K562 (cell line): Measurements from ENCODE around the gene NELFE. TPM values are rescaled to one million over a fixed set of nuclear protein-coding genes. Genes with fewer than 3 reads are reported as not detected.
A peak's percentile ranks its signal among the peaks of the same experiment; 100 is the strongest.

Source experiments
- E2F6 ChIP-seq, 2 experiments: IDR thresholded peaks; 2 replicates each; pipeline ENCODE4 v1.6.1; 2011; ENCODE audit warnings: borderline replicate concordance in 1 of 2, control low read depth in 1 of 2, low read depth in 1 of 2, low read length in 1 of 2, mild to moderate bottlenecking in 1 of 2, mixed read lengths in 1 of 2, moderate library complexity in 1 of 2; ENCODE audit not compliant: insufficient read depth in 1 of 2, insufficient read length in 1 of 2, poor library complexity in 1 of 2, severe bottlenecking in 1 of 2; ENCODE audit errors: extremely low read depth in 1 of 2
- FOXP1 ChIP-seq: sonication (generic); formaldehyde crosslinking; IDR thresholded peaks from 2 replicates; pipeline ENCODE4 v1.8.0; 2022; ENCODE audit warnings: mild to moderate bottlenecking, missing genetic modification reagents
- JUN ChIP-seq, 2 experiments: sonication (generic) in 1 of 2; formaldehyde crosslinking in 1 of 2; IDR thresholded peaks; 2 replicates each; pipeline versions ENCODE4 v1.6.1 to v1.8.0; 2012 to 2022; ENCODE audit warnings: borderline replicate concordance in 2 of 2, mild to moderate bottlenecking in 2 of 2, improper control_type of control experiment in 1 of 2, low read depth in 1 of 2, low read length in 1 of 2, missing genetic modification reagents in 1 of 2
- MECOM ChIP-seq: fragments of 250-450 bp; sonication (Bioruptor Pico); IDR thresholded peaks from 2 replicates; pipeline ENCODE4 v1.8.0; 2022; ENCODE audit warnings: inconsistent platforms
- NFE2L1 ChIP-seq: fragments of 450-650 bp; IDR thresholded peaks from 2 replicates; pipeline ENCODE4 v1.6.1; 2016; ENCODE audit warnings: missing genetic modification characterization, low read depth, mild to moderate bottlenecking, missing compliant biosample characterization, moderate library complexity, borderline replicate concordance
- OTX1 ChIP-seq: fragments of 450-650 bp; formaldehyde crosslinking; IDR thresholded peaks from 2 replicates; pipeline ENCODE4 v1.4.0; 2022; ENCODE audit warnings: mild to moderate bottlenecking
- PCBP2 ChIP-seq: fragments of 200-400 bp; formaldehyde crosslinking; IDR thresholded peaks from 2 replicates; pipeline ENCODE4 v1.6.1; 2018; ENCODE audit warnings: low read length, low read depth, mild to moderate bottlenecking, moderate library complexity; ENCODE audit not compliant: poor library complexity, severe bottlenecking
- SAP30 ChIP-seq: fragments of 200-600 bp; sonication (generic); IDR thresholded peaks from 2 replicates; pipeline ENCODE4 v1.6.1; 2012; ENCODE audit warnings: borderline replicate concordance, low read depth, mild to moderate bottlenecking, moderate library complexity, low read length, control low read depth, inconsistent platforms; ENCODE audit not compliant: insufficient read depth, poor library complexity, severe bottlenecking
- SREBF1 ChIP-seq: fragments of 150-350 bp; IDR thresholded peaks from 2 replicates; pipeline ENCODE4 v1.6.1; 2014; ENCODE audit warnings: antibody characterized with exemption, low read depth, low read length, borderline replicate concordance
- ZNF12 ChIP-seq: sonication (generic); formaldehyde crosslinking; IDR thresholded peaks from 2 replicates; pipeline ENCODE4 v1.4.0; 2020; ENCODE audit warnings: mild to moderate bottlenecking, missing genetic modification reagents
- ZNF282 ChIP-seq: sonication (generic); formaldehyde crosslinking; IDR thresholded peaks from 2 replicates; pipeline ENCODE4 v1.8.1; 2023; ENCODE audit warnings: missing genetic modification reagents
- polyA plus RNA-seq, 8 experiments: library from polyadenylated mRNA; depleted of rRNA in 4 of 8; stranded (reverse) in 5 of 8; unstranded in 3 of 8; fragments of >200 nt; fragmentation: Nextera tagmentation in 2 of 8; fragmentation: Illumina TruSeq in 1 of 8; extraction: Ambion mirVana in 2 of 8; extraction: Trizol in 1 of 8; gene quantifications; 2 replicates each; pipeline versions ENCODE4 v1.2.1 to v1.2.3, GENCODE V29; 2011 to 2014; ENCODE audit warnings: inconsistent platforms in 1 of 8, missing spikeins in 1 of 8
- total RNA-seq, 7 experiments: library from RNA; depleted of rRNA in 6 of 7; stranded (reverse); fragments of >200 nt in 6 of 7; fragmentation: Illumina TruSeq in 2 of 7; extraction: Trizol in 2 of 7; gene quantifications; 2 replicates each; pipeline versions ENCODE4 v1.2.1 to v1.2.3, GENCODE V29; 2011 to 2021; ENCODE audit warnings: low replicate concordance in 1 of 7
- TF ChIP-seq, protein P1 (sequence below), 2 experiments: fragments of 200-800 bp in 1 of 2; sonication (Bioruptor generic) in 1 of 2; sonication (generic) in 1 of 2; formaldehyde crosslinking in 1 of 2; IDR thresholded peaks in 1 of 2; conservative IDR thresholded peaks in 1 of 2; 2 replicates each; pipeline versions ENCODE4 v1.5.0 to v1.6.1; 2016 to 2020; ENCODE audit warnings: missing compliant biosample characterization in 1 of 2, missing genetic modification characterization in 1 of 2, missing genetic modification reagents in 1 of 2
- TF ChIP-seq, protein P2 (sequence below): fragments of 450-650 bp; IDR thresholded peaks from 2 replicates; pipeline ENCODE4 v1.7.1; 2018; ENCODE audit warnings: mild to moderate bottlenecking, low read depth; ENCODE audit not compliant: partially characterized antibody
- TF ChIP-seq, protein P3 (sequence below), 2 experiments: fragments of 150-350 bp in 1 of 2; IDR thresholded peaks; 2 replicates each; pipeline ENCODE4 v1.6.1; 2012 to 2016; ENCODE audit warnings: low read depth in 2 of 2, low read length in 2 of 2, mild to moderate bottlenecking in 1 of 2, moderate library complexity in 1 of 2

The NELFE gene
- total and polyA plus RNA-seq, 9 of the 15 experiments (the other 6 are each of a cell fraction or from before 2014, with no cell fraction given) = 15.2 to 157 (median 91.5) TPM

DNA sequence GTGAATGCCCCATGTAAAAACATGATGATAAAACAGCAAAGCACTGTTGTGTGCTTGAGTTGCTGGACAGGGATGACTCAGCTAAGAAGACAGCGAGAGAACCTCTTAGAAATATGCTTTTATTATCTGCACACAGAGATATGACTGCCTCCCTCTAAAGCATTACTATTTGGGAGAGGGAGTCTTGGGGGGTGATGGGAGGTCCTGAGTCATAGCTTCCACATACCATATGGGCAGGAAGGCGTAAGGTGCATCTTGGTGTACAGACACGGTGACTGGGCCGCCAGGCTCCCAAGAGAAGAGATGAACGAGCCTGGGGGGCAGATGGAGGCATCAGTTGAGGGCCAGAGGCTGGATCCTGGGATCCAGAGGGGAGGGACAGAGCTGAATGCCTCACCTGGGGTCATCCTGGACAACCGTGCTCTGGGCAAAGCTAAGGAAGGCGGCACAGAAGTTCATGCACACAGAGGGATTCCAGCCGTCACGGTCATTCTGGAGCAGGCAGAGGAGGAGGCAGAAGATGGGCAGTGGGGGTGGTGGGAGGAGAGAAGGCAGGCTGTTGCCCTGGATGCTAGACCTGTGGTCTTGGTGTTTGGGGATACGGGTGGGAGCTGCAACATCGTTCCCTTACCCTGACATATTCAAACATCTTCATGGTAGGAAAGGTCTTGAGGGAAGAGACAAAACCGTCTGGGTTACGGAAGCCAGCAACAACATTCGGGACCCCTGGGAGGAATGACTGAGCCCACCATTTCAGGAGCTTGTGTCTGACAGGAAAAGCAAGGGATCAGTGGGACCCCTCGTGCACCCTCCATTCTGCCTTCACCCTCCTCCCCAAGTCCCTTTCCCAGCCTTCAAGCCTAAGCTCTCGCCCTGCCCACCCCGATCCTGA lies 11.2 kb upstream of the NELFE start (continued):
- TF ChIP-seq, protein P1, sequence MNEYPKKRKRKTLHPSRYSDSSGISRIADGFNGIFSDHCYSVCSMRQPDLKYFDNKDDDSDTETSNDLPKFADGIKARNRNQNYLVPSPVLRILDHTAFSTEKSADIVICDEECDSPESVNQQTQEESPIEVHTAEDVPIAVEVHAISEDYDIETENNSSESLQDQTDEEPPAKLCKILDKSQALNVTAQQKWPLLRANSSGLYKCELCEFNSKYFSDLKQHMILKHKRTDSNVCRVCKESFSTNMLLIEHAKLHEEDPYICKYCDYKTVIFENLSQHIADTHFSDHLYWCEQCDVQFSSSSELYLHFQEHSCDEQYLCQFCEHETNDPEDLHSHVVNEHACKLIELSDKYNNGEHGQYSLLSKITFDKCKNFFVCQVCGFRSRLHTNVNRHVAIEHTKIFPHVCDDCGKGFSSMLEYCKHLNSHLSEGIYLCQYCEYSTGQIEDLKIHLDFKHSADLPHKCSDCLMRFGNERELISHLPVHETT (CRISPR knock-in tag; conservative IDR thresholded peaks at IDR 0.05 in 1 of 2, IDR thresholded peaks at IDR 0.05 in 1 of 2) = 0 out of 4 replicates have a peak, but pooled peaks of 1 of the 2 experiments have one; percentile 40
- TF ChIP-seq FOXP1 (CRISPR knock-in tag) = no peak
- no peak; the same call in 1 of the 2 replicates for TF ChIP-seq MECOM (CRISPR knock-in tag)
- TF ChIP-seq, protein P2, sequence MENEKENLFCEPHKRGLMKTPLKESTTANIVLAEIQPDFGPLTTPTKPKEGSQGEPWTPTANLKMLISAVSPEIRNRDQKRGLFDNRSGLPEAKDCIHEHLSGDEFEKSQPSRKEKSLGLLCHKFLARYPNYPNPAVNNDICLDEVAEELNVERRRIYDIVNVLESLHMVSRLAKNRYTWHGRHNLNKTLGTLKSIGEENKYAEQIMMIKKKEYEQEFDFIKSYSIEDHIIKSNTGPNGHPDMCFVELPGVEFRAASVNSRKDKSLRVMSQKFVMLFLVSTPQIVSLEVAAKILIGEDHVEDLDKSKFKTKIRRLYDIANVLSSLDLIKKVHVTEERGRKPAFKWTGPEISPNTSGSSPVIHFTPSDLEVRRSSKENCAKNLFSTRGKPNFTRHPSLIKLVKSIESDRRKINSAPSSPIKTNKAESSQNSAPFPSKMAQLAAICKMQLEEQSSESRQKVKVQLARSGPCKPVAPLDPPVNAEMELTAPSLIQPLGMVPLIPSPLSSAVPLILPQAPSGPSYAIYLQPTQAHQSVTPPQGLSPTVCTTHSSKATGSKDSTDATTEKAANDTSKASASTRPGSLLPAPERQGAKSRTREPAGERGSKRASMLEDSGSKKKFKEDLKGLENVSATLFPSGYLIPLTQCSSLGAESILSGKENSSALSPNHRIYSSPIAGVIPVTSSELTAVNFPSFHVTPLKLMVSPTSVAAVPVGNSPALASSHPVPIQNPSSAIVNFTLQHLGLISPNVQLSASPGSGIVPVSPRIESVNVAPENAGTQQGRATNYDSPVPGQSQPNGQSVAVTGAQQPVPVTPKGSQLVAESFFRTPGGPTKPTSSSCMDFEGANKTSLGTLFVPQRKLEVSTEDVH = peak; percentile 57
- TF ChIP-seq SAP30 = peak; percentile 6
- TF ChIP-seq OTX1 = no peak
- TF ChIP-seq, protein P3, sequence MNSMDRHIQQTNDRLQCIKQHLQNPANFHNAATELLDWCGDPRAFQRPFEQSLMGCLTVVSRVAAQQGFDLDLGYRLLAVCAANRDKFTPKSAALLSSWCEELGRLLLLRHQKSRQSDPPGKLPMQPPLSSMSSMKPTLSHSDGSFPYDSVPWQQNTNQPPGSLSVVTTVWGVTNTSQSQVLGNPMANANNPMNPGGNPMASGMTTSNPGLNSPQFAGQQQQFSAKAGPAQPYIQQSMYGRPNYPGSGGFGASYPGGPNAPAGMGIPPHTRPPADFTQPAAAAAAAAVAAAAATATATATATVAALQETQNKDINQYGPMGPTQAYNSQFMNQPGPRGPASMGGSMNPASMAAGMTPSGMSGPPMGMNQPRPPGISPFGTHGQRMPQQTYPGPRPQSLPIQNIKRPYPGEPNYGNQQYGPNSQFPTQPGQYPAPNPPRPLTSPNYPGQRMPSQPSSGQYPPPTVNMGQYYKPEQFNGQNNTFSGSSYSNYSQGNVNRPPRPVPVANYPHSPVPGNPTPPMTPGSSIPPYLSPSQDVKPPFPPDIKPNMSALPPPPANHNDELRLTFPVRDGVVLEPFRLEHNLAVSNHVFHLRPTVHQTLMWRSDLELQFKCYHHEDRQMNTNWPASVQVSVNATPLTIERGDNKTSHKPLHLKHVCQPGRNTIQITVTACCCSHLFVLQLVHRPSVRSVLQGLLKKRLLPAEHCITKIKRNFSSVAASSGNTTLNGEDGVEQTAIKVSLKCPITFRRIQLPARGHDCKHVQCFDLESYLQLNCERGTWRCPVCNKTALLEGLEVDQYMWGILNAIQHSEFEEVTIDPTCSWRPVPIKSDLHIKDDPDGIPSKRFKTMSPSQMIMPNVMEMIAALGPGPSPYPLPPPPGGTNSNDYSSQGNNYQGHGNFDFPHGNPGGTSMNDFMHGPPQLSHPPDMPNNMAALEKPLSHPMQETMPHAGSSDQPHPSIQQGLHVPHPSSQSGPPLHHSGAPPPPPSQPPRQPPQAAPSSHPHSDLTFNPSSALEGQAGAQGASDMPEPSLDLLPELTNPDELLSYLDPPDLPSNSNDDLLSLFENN (IDR thresholded peaks at IDR 0.05; ENCODE audit: low read depth in 2 of 2, low read length in 2 of 2) = no peak
- peak; percentile 72 for TF ChIP-seq NFE2L1 (tag)
- TF ChIP-seq PCBP2 = no peak
- TF ChIP-seq SREBF1 = no peak
- peak; percentile 78 for TF ChIP-seq JUN (IDR thresholded peaks at IDR 0.05; ENCODE audit: borderline replicate concordance, low read depth, low read length)
- no peak; the same call in 1 of the 2 replicates for TF ChIP-seq JUN (CRISPR knock-in tag; IDR thresholded peaks at IDR 0.05; ENCODE audit: borderline replicate concordance)
- peak in 1 of 2 experiments; percentile 22 for TF ChIP-seq E2F6 (IDR thresholded peaks at IDR 0.05; ENCODE audit: borderline replicate concordance in 1 of 2, extremely low read depth in 1 of 2, insufficient read depth in 1 of 2, insufficient read length in 1 of 2, low read depth in 1 of 2, low read length in 1 of 2, poor library complexity in 1 of 2, severe bottlenecking in 1 of 2)
- no peak for TF ChIP-seq ZNF282 (CRISPR knock-in tag)
- no peak for TF ChIP-seq ZNF12 (CRISPR knock-in tag)
